ENCODE data around the gene NHP2. TPM values are rescaled to one million over a fixed set of nuclear protein-coding genes. Genes with fewer than 3 reads are reported as not detected.

NHP2 gene
- total and polyA plus RNA-seq, 4 experiments from 2014 or later, result 64.1 to 250 (median 139) TPM

DNA sequence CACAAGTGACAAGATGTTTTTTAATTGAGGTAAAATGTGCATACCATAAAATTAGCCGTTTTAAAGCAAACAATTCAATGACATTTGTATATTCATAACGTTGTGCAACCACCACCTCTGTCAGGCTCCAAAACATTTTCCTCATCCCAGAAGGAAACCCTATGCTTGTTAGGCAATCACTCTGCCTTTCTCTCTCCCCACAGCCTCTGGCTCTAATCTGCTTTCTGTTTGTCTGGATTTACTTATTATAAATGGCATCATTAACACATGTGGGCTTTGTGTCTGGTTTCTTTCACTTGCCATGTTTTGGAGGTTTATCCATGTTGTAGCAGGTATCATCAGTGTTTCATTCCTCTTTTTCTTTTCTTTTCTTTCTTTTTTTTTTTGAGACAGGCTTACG, 41.8 kb downstream of the NHP2 start:
- peak overlapping the region in 3 of 7 donors; percentile 3 to 89 (median 14) for H3K27ac Mint-ChIP-seq
- intact Hi-C loops (cut with micrococcal nuclease), result loop anchor here (5.0 kb wide), 1 partner anchor 40 kb away; the partner anchor contains the start of gene NHP2

DNA sequence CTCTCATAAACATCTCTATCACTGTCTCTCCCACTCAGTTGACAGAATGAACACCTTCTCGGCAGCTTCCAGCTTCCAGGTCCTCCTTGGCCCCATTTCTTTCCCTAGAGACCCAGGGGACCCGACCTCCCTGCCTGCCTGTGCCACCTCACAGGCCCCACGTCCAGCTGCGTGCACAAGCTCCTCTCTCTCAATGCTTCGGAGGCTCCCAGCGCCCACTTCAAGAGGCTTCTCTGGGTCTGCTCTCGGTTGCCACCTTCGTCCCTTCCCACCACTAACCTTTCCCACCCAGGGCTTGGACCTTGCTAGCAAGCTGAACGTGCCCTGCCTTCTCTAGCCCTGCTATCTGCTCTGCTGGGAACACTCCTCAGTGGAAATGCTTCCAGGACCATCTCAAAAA, 43.2 kb downstream of the NHP2 start:
- Mint-ChIP-seq H3K36me3 (peaks cover 0 to 6% of the 10 kb centered on the region in 2 donors), H3K27ac (peak overlapping the region in 2 of 7 donors; percentile 35 to 70), H3K4me3 (no peak overlapping the region), H3K27me3 (no peaks in the 10 kb centered on the region), H3K9me3 (no peaks in the 10 kb centered on the region), H3K4me1 (peaks cover 9 to 33% (median 22%) of the 10 kb centered on the region in 4 donors)
- H3K4me3 ChIP-seq (ENCODE audit: low read length in 2 of 2), result no peak overlapping the region
- H3K4me1 ChIP-seq (ENCODE audit: insufficient read depth, low read length), result peaks cover 18% of the 10 kb centered on the region
- intact Hi-C loops (cut with micrococcal nuclease), result loop anchor here (5.0 kb wide), 1 partner anchor 42 kb away; the partner anchor contains the start of gene NHP2
- H3K36me3 ChIP-seq (ENCODE audit: insufficient read depth, low read length), result no peaks in the 10 kb centered on the region
- no peak for DNase-seq
- H3K27ac ChIP-seq (ENCODE audit: low read depth, low read length), result no peak overlapping the region
- ChIA-PET CTCF (ENCODE audit: partially characterized antibody) (interaction anchor here (0.9 to 1.4 kb wide), 3 partner anchors 10 to 36 kb away, joined by 3 to 7 read pairs (median 4); no protein-coding TSS in a partner anchor), POLR2A (ENCODE audit: partially characterized antibody) (no interaction called here)
- H3K9me3 ChIP-seq (ENCODE audit: control insufficient read depth in 1 of 2, low read length in 2 of 2), result no peaks in the 10 kb centered on the region
- H3K27me3 ChIP-seq (ENCODE audit: insufficient read depth, low read length), result no peaks in the 10 kb centered on the region

More for the DNA sequence above, 41.8 kb downstream of the NHP2 start:
- no peak overlapping the region for H3K27ac ChIP-seq (ENCODE audit: low read depth, low read length)
- Mint-ChIP-seq H3K9me3 (no peaks in the 10 kb centered on the region), H3K36me3 (peaks cover 0 to 6% of the 10 kb centered on the region in 2 donors), H3K4me1 (peaks cover 18 to 48% (median 33%) of the 10 kb centered on the region in 4 donors), H3K27me3 (peaks cover 0 to 2% of the 10 kb centered on the region in 2 donors), H3K4me3 (peak overlapping the region in 4 of 8 donors; percentile 8 to 27 (median 24))
- no peak overlapping the region for H3K4me3 ChIP-seq (ENCODE audit: low read length in 2 of 2)
- ChIA-PET CTCF (ENCODE audit: partially characterized antibody) (interaction anchor here (1.0 kb wide), 1 partner anchor 9 kb away, joined by 3 read pairs; no protein-coding TSS in a partner anchor), POLR2A (ENCODE audit: partially characterized antibody) (no interaction called here)
- peaks cover 32% of the 10 kb centered on the region for H3K4me1 ChIP-seq (ENCODE audit: insufficient read depth, low read length)
- no peaks in the 10 kb centered on the region for H3K36me3 ChIP-seq (ENCODE audit: insufficient read depth, low read length)
- no peaks in the 10 kb centered on the region for H3K9me3 ChIP-seq (ENCODE audit: control insufficient read depth in 1 of 2, low read length in 2 of 2)
- no peak for DNase-seq
- H3K27me3 ChIP-seq (ENCODE audit: insufficient read depth, low read length), result no peaks in the 10 kb centered on the region

DNA sequence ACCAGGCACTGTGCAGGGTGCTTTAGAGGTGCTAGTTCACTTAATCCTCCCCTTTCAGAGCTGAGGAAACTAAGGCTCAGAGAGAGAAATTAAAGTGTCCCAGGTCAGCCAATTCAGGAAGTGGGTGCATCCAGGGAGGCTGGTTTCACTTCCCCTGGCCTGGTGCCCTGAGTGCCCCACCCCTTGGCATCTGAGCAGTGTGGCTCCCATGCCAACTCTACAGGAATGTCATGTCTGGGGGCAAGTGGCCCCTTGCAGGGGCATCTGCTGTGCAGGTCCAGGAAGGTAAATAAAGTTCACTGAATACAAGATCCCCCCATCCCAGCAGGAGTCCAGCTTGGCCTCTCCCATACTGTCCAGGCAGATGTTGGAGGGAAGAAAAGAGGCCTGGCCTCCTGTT, 44.7 kb downstream of the NHP2 start:
- H3K27me3 ChIP-seq (ENCODE audit: insufficient read depth, low read length), result no peaks in the 10 kb centered on the region
- peaks cover 4 to 26% (median 14%) of the 10 kb centered on the region in 4 donors for H3K4me1 Mint-ChIP-seq
- no peak for DNase-seq

DNA sequence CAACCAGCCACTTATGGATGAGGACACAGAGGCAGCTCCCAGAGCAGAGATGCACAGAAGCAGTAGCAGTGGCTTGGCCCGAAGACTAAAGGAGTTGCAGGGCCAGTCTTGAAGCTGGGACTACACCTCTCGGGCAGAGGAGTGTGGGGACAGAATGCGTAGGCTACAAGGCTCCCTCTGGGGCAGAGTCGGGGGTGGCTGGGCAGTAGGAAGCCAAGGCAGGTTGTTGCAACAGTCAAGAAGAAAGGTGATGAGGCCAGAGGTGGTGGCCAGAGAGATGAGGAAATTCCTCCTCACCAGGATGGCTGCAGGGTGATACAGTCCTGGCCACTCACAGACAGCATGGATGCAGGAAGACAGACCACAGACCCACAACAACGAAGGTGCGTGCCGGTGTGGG, 45.2 kb downstream of the NHP2 start:
- no peaks in the 10 kb centered on the region for H3K27me3 Mint-ChIP-seq
- H3K4me3 ChIP-seq (ENCODE audit: low read length in 2 of 2), result no peak overlapping the region
- no peaks in the 10 kb centered on the region for H3K9me3 ChIP-seq (ENCODE audit: control insufficient read depth in 1 of 2, low read length in 2 of 2)
- no peaks in the 10 kb centered on the region for H3K36me3 ChIP-seq (ENCODE audit: insufficient read depth, low read length)
- no peak overlapping the region for H3K4me3 Mint-ChIP-seq
- peaks cover 0 to 4% of the 10 kb centered on the region in 2 donors for H3K36me3 Mint-ChIP-seq
- H3K4me1 ChIP-seq (ENCODE audit: insufficient read depth, low read length), result no peaks in the 10 kb centered on the region
- CTCF ChIA-PET (ENCODE audit: partially characterized antibody), result no interaction called here
- peak overlapping the region in 1 of 7 donors; percentile 64 for H3K27ac Mint-ChIP-seq
- no peak overlapping the region for H3K27ac ChIP-seq (ENCODE audit: low read depth, low read length)
- no peaks in the 10 kb centered on the region for H3K9me3 Mint-ChIP-seq
- peaks cover 4 to 29% (median 14%) of the 10 kb centered on the region in 4 donors for H3K4me1 Mint-ChIP-seq
- DNase-seq, result no peak
- intact Hi-C loops (cut with micrococcal nuclease), result no loop called here
- no peaks in the 10 kb centered on the region for H3K27me3 ChIP-seq (ENCODE audit: insufficient read depth, low read length)
- POLR2A ChIA-PET (ENCODE audit: partially characterized antibody), result no interaction called here

More for the DNA sequence above, 44.7 kb downstream of the NHP2 start:
- Mint-ChIP-seq H3K9me3 (no peaks in the 10 kb centered on the region), H3K36me3 (peaks cover 0 to 4% of the 10 kb centered on the region in 2 donors), H3K27me3 (no peaks in the 10 kb centered on the region), H3K27ac (no peak overlapping the region), H3K4me3 (no peak overlapping the region)
- Histone ChIP-seq H3K27ac (ENCODE audit: low read depth, low read length) (no peak overlapping the region), H3K4me1 (ENCODE audit: insufficient read depth, low read length) (peaks cover 2% of the 10 kb centered on the region), H3K9me3 (ENCODE audit: control insufficient read depth in 1 of 2, low read length in 2 of 2) (no peaks in the 10 kb centered on the region), H3K4me3 (ENCODE audit: low read length in 2 of 2) (no peak overlapping the region), H3K36me3 (ENCODE audit: insufficient read depth, low read length) (no peaks in the 10 kb centered on the region)
- POLR2A ChIA-PET (ENCODE audit: partially characterized antibody), result no interaction called here
- CTCF ChIA-PET (ENCODE audit: partially characterized antibody), result no interaction called here
- intact Hi-C loops (cut with micrococcal nuclease), result no loop called here

DNA sequence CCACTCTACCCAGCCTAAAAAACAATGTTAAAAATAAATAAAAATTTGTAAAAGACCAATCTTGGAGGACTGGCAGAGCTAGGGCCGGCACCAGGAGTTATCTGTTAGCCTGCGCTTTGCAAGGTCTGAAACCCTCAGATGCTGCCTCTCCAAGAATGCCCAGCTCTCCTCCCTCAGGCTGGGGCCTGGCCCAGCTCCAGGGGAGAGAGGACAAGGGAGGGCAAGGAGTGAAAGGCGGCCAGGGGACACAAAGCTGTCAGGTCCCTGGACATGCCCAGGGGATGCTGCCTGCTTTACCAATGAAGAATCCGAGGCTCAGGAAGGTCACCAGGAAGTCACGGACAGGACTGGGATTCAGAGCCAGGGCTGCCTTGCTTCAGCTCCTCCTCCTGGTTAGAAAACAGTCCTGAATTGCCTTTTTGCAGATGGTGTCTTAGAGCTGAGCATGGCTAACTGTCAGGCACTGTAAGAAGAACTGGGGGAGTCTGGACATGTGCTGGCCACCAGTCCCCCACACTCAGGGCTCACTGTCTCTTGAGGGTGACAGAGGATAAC, 45.9 kb downstream of the NHP2 start:
- no peaks in the 10 kb centered on the region for H3K9me3 ChIP-seq (ENCODE audit: control insufficient read depth in 1 of 2, low read length in 2 of 2)
- H3K27ac Mint-ChIP-seq, result peak overlapping the region in 1 of 7 donors; percentile 31
- intact Hi-C loops (cut with micrococcal nuclease), result no loop called here
- H3K4me1 ChIP-seq (ENCODE audit: insufficient read depth, low read length), result no peaks in the 10 kb centered on the region
- no peak overlapping the region for H3K4me3 Mint-ChIP-seq
- no peaks in the 10 kb centered on the region for H3K27me3 ChIP-seq (ENCODE audit: insufficient read depth, low read length)
- H3K9me3 Mint-ChIP-seq, result no peaks in the 10 kb centered on the region
- peaks cover 2 to 26% (median 11%) of the 10 kb centered on the region in 4 donors for H3K4me1 Mint-ChIP-seq
- H3K36me3 Mint-ChIP-seq, result peaks cover 0 to 2% of the 10 kb centered on the region in 2 donors
- H3K27me3 Mint-ChIP-seq, result no peaks in the 10 kb centered on the region
- H3K27ac ChIP-seq (ENCODE audit: low read depth, low read length), result no peak overlapping the region
- H3K4me3 ChIP-seq (ENCODE audit: low read length in 2 of 2), result no peak overlapping the region
- POLR2A ChIA-PET (ENCODE audit: partially characterized antibody), result no interaction called here
- CTCF ChIA-PET (ENCODE audit: partially characterized antibody), result interaction anchor here (2.4 kb wide), 1 partner anchor 13 kb away, joined by 14 read pairs; no protein-coding TSS in a partner anchor
- DNase-seq, result no peak
- no peaks in the 10 kb centered on the region for H3K36me3 ChIP-seq (ENCODE audit: insufficient read depth, low read length)

DNA sequence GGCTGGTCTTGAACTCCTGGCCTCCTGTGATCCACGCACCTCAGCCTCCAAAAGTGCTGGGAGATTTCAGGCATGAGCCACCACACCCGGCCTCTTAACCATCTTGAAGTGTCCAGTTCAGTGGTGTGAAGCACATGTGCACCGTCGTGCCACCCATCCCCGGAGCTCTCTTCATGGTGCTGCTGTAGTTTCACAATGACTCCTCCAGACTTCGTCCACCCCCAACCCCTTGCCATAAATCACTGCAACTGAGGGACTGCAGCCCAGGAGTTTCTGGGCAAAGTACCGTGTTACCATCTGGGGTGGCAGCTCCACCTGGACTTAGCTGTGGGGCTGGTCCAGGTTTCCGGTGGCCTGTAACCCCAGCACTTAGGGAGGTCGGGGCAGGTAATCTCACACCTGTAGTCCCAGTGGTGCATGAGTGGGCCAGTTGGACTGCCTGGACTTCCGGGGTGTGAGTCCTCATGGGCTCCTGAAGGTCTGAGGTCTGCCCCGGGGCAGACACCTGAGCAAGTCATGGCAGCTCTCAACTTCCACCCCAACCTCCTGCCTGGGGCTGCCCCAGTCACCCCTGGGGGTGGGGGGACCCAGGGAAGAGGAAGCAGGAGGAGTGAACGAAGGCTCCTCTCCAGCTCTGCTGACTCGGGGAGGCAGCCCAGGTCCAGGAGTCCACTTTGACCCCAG, 47.0 kb downstream of the NHP2 start:
- no peak overlapping the region for H3K4me3 Mint-ChIP-seq

DNA sequence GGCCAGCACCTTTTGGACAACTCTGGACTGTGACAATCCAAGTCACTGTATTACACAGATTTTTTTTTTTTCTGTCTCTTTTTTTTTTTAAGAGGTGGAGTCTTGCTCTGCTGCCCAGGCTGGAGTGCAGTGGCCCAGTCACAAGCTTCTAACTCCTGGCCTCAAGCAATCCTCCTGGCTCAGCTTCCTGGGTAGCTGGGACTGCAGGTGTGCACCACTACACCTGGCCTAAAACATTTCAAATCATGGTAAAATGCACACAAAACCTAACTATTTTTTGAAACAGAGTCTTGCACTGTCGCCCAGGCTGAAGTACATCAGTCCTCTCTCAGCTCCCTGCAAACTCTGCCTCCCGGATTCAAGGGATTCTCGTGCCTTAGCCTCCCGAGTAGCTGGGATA, 47.6 kb downstream of the NHP2 start:
- CTCF ChIA-PET (ENCODE audit: partially characterized antibody), result interaction anchor here (1.1 to 2.4 kb wide), 4 partner anchors 15 to 39 kb away, joined by 3 to 14 read pairs (median 4); no protein-coding TSS in a partner anchor
- Histone ChIP-seq H3K27ac (ENCODE audit: low read depth, low read length) (no peak overlapping the region), H3K36me3 (ENCODE audit: insufficient read depth, low read length) (no peaks in the 10 kb centered on the region), H3K4me3 (ENCODE audit: low read length in 2 of 2) (no peak overlapping the region), H3K9me3 (ENCODE audit: control insufficient read depth in 1 of 2, low read length in 2 of 2) (no peaks in the 10 kb centered on the region), H3K4me1 (ENCODE audit: insufficient read depth, low read length) (no peaks in the 10 kb centered on the region), H3K27me3 (ENCODE audit: insufficient read depth, low read length) (no peaks in the 10 kb centered on the region)
- intact Hi-C loops (cut with micrococcal nuclease), result no loop called here
- H3K4me3 Mint-ChIP-seq, result no peak overlapping the region
- H3K27me3 Mint-ChIP-seq, result peaks cover 0 to 1% of the 10 kb centered on the region in 2 donors
- no peaks in the 10 kb centered on the region for H3K9me3 Mint-ChIP-seq
- DNase-seq, result no peak
- no peaks in the 10 kb centered on the region for H3K36me3 Mint-ChIP-seq
- peaks cover 1 to 20% (median 10%) of the 10 kb centered on the region in 4 donors for H3K4me1 Mint-ChIP-seq
- POLR2A ChIA-PET (ENCODE audit: partially characterized antibody), result interaction anchor here (0.8 kb wide), 1 partner anchor 13 kb away, joined by 3 read pairs; no protein-coding TSS in a partner anchor
- H3K27ac Mint-ChIP-seq, result peak overlapping the region in 1 of 7 donors; percentile 17

More for the DNA sequence above, 47.0 kb downstream of the NHP2 start:
- Mint-ChIP-seq H3K27me3 (no peaks in the 10 kb centered on the region), H3K4me1 (peaks cover 1 to 21% (median 10%) of the 10 kb centered on the region in 4 donors), H3K27ac (peak overlapping the region in 1 of 7 donors; percentile 17), H3K9me3 (no peaks in the 10 kb centered on the region), H3K36me3 (no peaks in the 10 kb centered on the region)
- intact Hi-C loops (cut with micrococcal nuclease), result no loop called here
- Histone ChIP-seq H3K27me3 (ENCODE audit: insufficient read depth, low read length) (no peaks in the 10 kb centered on the region), H3K4me3 (ENCODE audit: low read length in 2 of 2) (no peak overlapping the region), H3K36me3 (ENCODE audit: insufficient read depth, low read length) (no peaks in the 10 kb centered on the region), H3K27ac (ENCODE audit: low read depth, low read length) (no peak overlapping the region), H3K9me3 (ENCODE audit: control insufficient read depth in 1 of 2, low read length in 2 of 2) (no peaks in the 10 kb centered on the region), H3K4me1 (ENCODE audit: insufficient read depth, low read length) (no peaks in the 10 kb centered on the region)
- CTCF ChIA-PET (ENCODE audit: partially characterized antibody), result interaction anchor here (1.1 to 2.4 kb wide), 4 partner anchors 14 to 39 kb away, joined by 3 to 14 read pairs (median 4); no protein-coding TSS in a partner anchor
- no peak for DNase-seq
- POLR2A ChIA-PET (ENCODE audit: partially characterized antibody), result no interaction called here
